HepG2 (cell line): ENCODE measurements around the gene GTF2F1. TPM values are rescaled to one million over a fixed set of nuclear protein-coding genes. Genes with fewer than 3 reads are reported as not detected.
A peak's percentile ranks its signal among the peaks of the same experiment; 100 is the strongest.

Source experiments
- ATAC-seq: fragments of 200-7000 bp; cut with Tn5 transposase; 3 replicates; pipeline ENCODE4 v1.9.1; 2020; ENCODE audit warnings: mild to moderate bottlenecking, moderate library complexity
- BruUV-seq: library from RNA; stranded (reverse); fragments of 400-500 nt; replicated peaks from 2 replicates; lab custom pipeline; 2021; lab: Mats Ljungman, UMichigan
- CTCF ChIA-PET: fragments of 300-600 bp; formaldehyde crosslinking; extraction: SDS; loops from one replicate; lab custom pipeline; 2021; ENCODE audit warnings: low total read pairs, inconsistent platforms, low intra/inter-chr PET ratio; lab: Yijun Ruan, JAX
- POLR2A ChIA-PET: fragments of 350-600 bp; sonication (Branson Sonifier 250); formaldehyde crosslinking; loops from one replicate; lab custom pipeline; 2020; ENCODE audit warnings: antibody characterized with exemption, inconsistent platforms; lab: Yijun Ruan, JAX
- DNase-seq: peaks from one replicate; pipeline ENCODE4 v3.0.0-alpha.2; 2015; ENCODE audit warnings: low spot score
- FAIRE-seq: peaks from 3 replicates; lab custom pipeline; 2011; peaks lifted over from hg19 to GRCh38; lab: Jason Lieb, UNC
- H2AFZ ChIP-seq: one replicate; pipeline ENCODE4 v1.6.1; 2011; ENCODE audit warnings: low read length, inconsistent platforms
- H3K27ac ChIP-seq: fragments of 300-600 bp; 3 replicates; pipeline ENCODE4 v1.8.0; 2011; ENCODE audit warnings: mixed run types, mild to moderate bottlenecking, mixed read lengths, low read length, inconsistent platforms; ENCODE audit not compliant: insufficient read depth; ENCODE audit errors: extremely low read length
- H3K27me3 ChIP-seq, 2 experiments: fragments of 200-600 bp in 1 of 2; 2 replicates in 1 of 2; 3 replicates in 1 of 2; pipeline versions ENCODE4 v1.6.0 to v1.8.0; 2011; ENCODE audit warnings: low read length in 2 of 2, mild to moderate bottlenecking in 2 of 2, moderate library complexity in 2 of 2, inconsistent platforms in 1 of 2; ENCODE audit not compliant: insufficient read depth in 2 of 2, control insufficient read depth in 1 of 2
- H3K36me3 ChIP-seq, 2 experiments: fragments of 200-600 bp in 1 of 2; replicated peaks in 1 of 2; 2 replicates in 1 of 2; 3 replicates in 1 of 2; pipeline versions ENCODE4 v1.5.1 to v1.8.0; 2011; ENCODE audit warnings: low read length in 2 of 2, inconsistent platforms in 1 of 2; ENCODE audit not compliant: insufficient read depth in 2 of 2, control insufficient read depth in 1 of 2
- H3K4me1 ChIP-seq: 2 replicates; pipeline ENCODE4 v1.5.1; 2012; ENCODE audit warnings: low read length, inconsistent platforms; ENCODE audit not compliant: insufficient read depth
- H3K4me2 ChIP-seq: 2 replicates; pipeline ENCODE4 v1.6.0; 2011; ENCODE audit warnings: low read depth, low read length, inconsistent platforms
- H3K4me3 ChIP-seq, 3 experiments: fragments of 200-600 bp in 1 of 3; sonication (generic), shearing (Covaris generic) in 1 of 3; replicated peaks in 1 of 3; 2 replicates each; pipeline ENCODE4 v1.5.1; 2011 to 2016; ENCODE audit warnings: low read length in 3 of 3, inconsistent platforms in 2 of 3, low read depth in 2 of 3, mild to moderate bottlenecking in 2 of 3, control low read depth in 1 of 3, mixed read lengths in 1 of 3; ENCODE audit not compliant: insufficient read depth in 1 of 3
- H3K79me2 ChIP-seq: one replicate; pipeline ENCODE4 v1.6.1; 2011; ENCODE audit warnings: low read length, inconsistent platforms; ENCODE audit not compliant: insufficient read depth
- H3K9ac ChIP-seq: 2 replicates; pipeline ENCODE4 v1.6.0; 2011; ENCODE audit warnings: mild to moderate bottlenecking, low read depth, low read length, inconsistent platforms; ENCODE audit not compliant: insufficient read depth
- H3K9me3 ChIP-seq: 2 replicates; pipeline ENCODE4 v1.5.1; 2012; ENCODE audit warnings: mild to moderate bottlenecking, low read length
- H4K20me1 ChIP-seq: 2 replicates; pipeline ENCODE4 v1.6.0; 2011; ENCODE audit warnings: inconsistent platforms, mild to moderate bottlenecking, low read length, moderate library complexity; ENCODE audit not compliant: insufficient read depth
- AKAP8 ChIP-seq: sonication (generic); formaldehyde crosslinking; IDR thresholded peaks from 2 replicates; pipeline ENCODE4 v1.5.1; 2020; ENCODE audit warnings: mild to moderate bottlenecking, missing genetic modification reagents
- MLX ChIP-seq: IDR thresholded peaks from 2 replicates; pipeline ENCODE4 v1.6.1; 2016
- MXD3 ChIP-seq: IDR thresholded peaks from 2 replicates; pipeline ENCODE4 v1.6.1; 2016; ENCODE audit warnings: mild to moderate bottlenecking, missing biosample characterization, missing genetic modification reagents
- NRL ChIP-seq: sonication (generic); formaldehyde crosslinking; IDR thresholded peaks from 2 replicates; pipeline ENCODE4 v1.5.0; 2020; ENCODE audit warnings: missing genetic modification reagents, mild to moderate bottlenecking, moderate library complexity, borderline replicate concordance
- RELA ChIP-seq: sonication (generic); formaldehyde crosslinking; IDR thresholded peaks from 2 replicates; pipeline ENCODE4 v1.4.0; 2020; ENCODE audit warnings: missing genetic modification reagents
- RFX5 ChIP-seq: IDR thresholded peaks from 2 replicates; pipeline ENCODE4 v1.6.1; 2011; ENCODE audit warnings: low read depth, low read length, improper control_type of control experiment
- SCMH1 ChIP-seq: sonication (generic); formaldehyde crosslinking; IDR thresholded peaks from 2 replicates; pipeline ENCODE4 v1.9.0; 2021; ENCODE audit warnings: missing genetic modification reagents, mild to moderate bottlenecking, borderline replicate concordance
- SMARCC2 ChIP-seq: fragments of 450-650 bp; IDR thresholded peaks from 2 replicates; pipeline ENCODE4 v1.6.1; 2017; ENCODE audit warnings: antibody characterized with exemption, mild to moderate bottlenecking
- SNRNP70 ChIP-seq: fragments of 200-400 bp; formaldehyde crosslinking; IDR thresholded peaks from 2 replicates; pipeline ENCODE4 v1.6.1; 2017; ENCODE audit warnings: mild to moderate bottlenecking, low read depth, low read length, moderate library complexity
- TAF1 ChIP-seq: sonication (generic); formaldehyde crosslinking; IDR thresholded peaks from 2 replicates; pipeline ENCODE4 v1.4.0; 2020; ENCODE audit warnings: missing genetic modification reagents
- TFDP2 ChIP-seq: sonication (generic); formaldehyde crosslinking; IDR thresholded peaks from 2 replicates; pipeline ENCODE4 v1.4.0; 2020; ENCODE audit warnings: missing genetic modification reagents
- THAP11 ChIP-seq: IDR thresholded peaks from 2 replicates; pipeline ENCODE4 v1.6.1; 2016; ENCODE audit warnings: missing biosample characterization, missing genetic modification reagents
- ZBTB20 ChIP-seq: sonication (generic); formaldehyde crosslinking; IDR thresholded peaks from 2 replicates; pipeline ENCODE4 v1.8.1; 2023; ENCODE audit warnings: missing genetic modification reagents, low read depth, mild to moderate bottlenecking, borderline replicate concordance
- ZFP91 ChIP-seq: sonication (generic); formaldehyde crosslinking; IDR thresholded peaks from 2 replicates; pipeline ENCODE4 v1.9.0; 2022; ENCODE audit warnings: missing genetic modification reagents, mild to moderate bottlenecking, borderline replicate concordance
- ZNF383 ChIP-seq: sonication (generic); formaldehyde crosslinking; IDR thresholded peaks from 2 replicates; pipeline ENCODE4 v1.4.0; 2020; ENCODE audit warnings: missing genetic modification reagents, mild to moderate bottlenecking, borderline replicate concordance
- WGBS: methylation state at CpG from one replicate; pipeline ENCODE4 v1.1.6; 2017; ENCODE audit warnings: low lambda C conversion rate; 5-methylcytosine and 5-hydroxymethylcytosine counted together
- in situ Hi-C: cut with HindIII; loops from 2 replicates; pipeline ENCODE4 v1.10.0; 2017; ENCODE audit warnings: low pct_unique_long_range_greater_than_20kb; ENCODE audit not compliant: extremely low pct_ligation_motif_present
- intact Hi-C: fragments of 100-400 bp; cut with micrococcal nuclease; formaldehyde crosslinking; loops from one replicate; pipeline ENCODE4 v1.10.0; 2022; ENCODE audit not compliant: unreplicated experiment
- polyA plus RNA-seq, 8 experiments: library from polyadenylated mRNA; depleted of rRNA in 3 of 8; stranded (reverse) in 7 of 8; unstranded in 1 of 8; fragments of >200 nt; fragmentation: Illumina TruSeq in 4 of 8; extraction: Trizol in 4 of 8; gene quantifications; 2 replicates each; pipeline versions ENCODE4 v1.2.1 to v1.2.3, GENCODE V29; 2011 to 2016; ENCODE audit warnings: low read depth in 4 of 8, missing spikeins in 1 of 8, mixed read lengths in 1 of 8; ENCODE audit not compliant: insufficient read depth in 1 of 8
- total RNA-seq, 5 experiments: library from RNA; depleted of rRNA; stranded (reverse); fragments of >200 nt; fragmentation: Illumina TruSeq; extraction: Trizol; gene quantifications; 2 replicates each; pipeline ENCODE4 v1.2.3, GENCODE V29; 2016; ENCODE audit warnings: low read depth in 1 of 5

Gene GTF2F1
- total and polyA plus RNA-seq, 2 of the 13 experiments (the other 11 are each of a cell fraction or from before 2014, with no cell fraction given) = 27.8 to 34.1 TPM

- in situ Hi-C loops (no loop called here), intact Hi-C loops (no loop called here)
- Histone ChIP-seq H4K20me1 (peaks cover 7% of the 10 kb centered on the region; the same call in 1 of the 2 replicates), H3K9ac (no peak overlapping the region), H3K4me3 (no peak overlapping the region), H3K27me3 (no peaks in the 10 kb centered on the region), H3K9me3 (no peaks in the 10 kb centered on the region), H3K36me3 (peaks cover 16 to 38% of the 10 kb centered on the region in 2 experiments; a peak in 4 of 5 replicates), H3K27ac (no peak overlapping the region), H2AFZ (no peak overlapping the region), H3K79me2 (no peaks in the 10 kb centered on the region), H3K4me2 (no peak overlapping the region), H3K4me1 (no peaks in the 10 kb centered on the region)
- CTCF ChIA-PET = interaction anchor here (0.9 kb wide), 1 partner anchor 247 kb away, joined by 3 read pairs; no protein-coding TSS in a partner anchor
- FAIRE-seq (no peak), DNase-seq (peak; percentile 49), ATAC-seq (peak; percentile 84)
- WGBS = 87% methylated on average over 9 of the region's 15 CpGs
- no TSS peak for BruUV-seq
- POLR2A ChIA-PET = interaction anchor here (1.7 kb wide), 1 partner anchor 12 kb away, joined by 4 read pairs; the partner anchor contains the start of gene KHSRP
- TF ChIP-seq NRL (CRISPR knock-in tag) (no peak), MLX (CRISPR knock-in tag) (no peak), TFDP2 (CRISPR knock-in tag) (no peak), SCMH1 (CRISPR knock-in tag) (no peak), SMARCC2 (no peak), AKAP8 (CRISPR knock-in tag) (peak; percentile 27; the same call in 1 of the 2 replicates), ZNF383 (CRISPR knock-in tag) (no peak), ZFP91 (CRISPR knock-in tag) (0 out of 2 replicates have a peak, but pooled peaks have one; percentile 26), TAF1 (CRISPR knock-in tag) (no peak), RFX5 (no peak), SNRNP70 (no peak), RELA (CRISPR knock-in tag) (no peak), MXD3 (CRISPR knock-in tag) (no peak), ZBTB20 (CRISPR knock-in tag) (no peak), THAP11 (CRISPR knock-in tag) (0 out of 2 replicates have a peak, but pooled peaks have one; percentile 20)
Observed at GRCh38 chr19:6412447-6413091, 19.6 kb upstream of the GTF2F1 start.
